Psoas muscle (tissue), 8 donors: ENCODE measurements around the gene GPX4. TPM values are rescaled to one million over a fixed set of nuclear protein-coding genes. Genes with fewer than 3 reads are reported as not detected.
A peak's percentile ranks its signal among the peaks of the same experiment; 100 is the strongest.

ENCODE experiments used
- ATAC-seq, 4 donors: fragments of 200-7000 bp; cut with Tn5 transposase; one replicate each; pipeline ENCODE4 v1.9.1; 2020; ENCODE audit warnings: moderate library complexity in 3 of 4, mild to moderate bottlenecking in 2 of 4
- DNase-seq, 2 donors: peaks; one replicate each; pipeline ENCODE4 v3.0.0-alpha.2; 2020
- H3K27ac ChIP-seq: fragments of 200-600 bp; one replicate; pipeline ENCODE4 v1.8.0; 2022
- H3K27me3 ChIP-seq, 3 donors: fragments of 200-600 bp in 1 of 3; one replicate each; pipeline versions ENCODE4 v1.6.1 to v1.8.0; 2013 to 2022; ENCODE audit warnings: low read length in 2 of 3, mild to moderate bottlenecking in 2 of 3, moderate library complexity in 1 of 3; ENCODE audit not compliant: insufficient read depth in 3 of 3
- H3K36me3 ChIP-seq, 2 donors: fragments of 200-600 bp in 1 of 2; one replicate each; pipeline versions ENCODE4 v1.6.1 to v1.8.0; 2013 to 2022; ENCODE audit warnings: low read depth in 1 of 2, mild to moderate bottlenecking in 1 of 2, moderate library complexity in 1 of 2; ENCODE audit not compliant: insufficient read depth in 1 of 2
- H3K4me1 ChIP-seq: fragments of 200-600 bp; one replicate; pipeline ENCODE4 v1.8.0; 2022
- H3K4me3 ChIP-seq: fragments of 200-600 bp; one replicate; pipeline ENCODE4 v1.8.0; 2022; ENCODE audit warnings: mild to moderate bottlenecking
- H3K9me3 ChIP-seq: fragments of 200-600 bp; one replicate; pipeline ENCODE4 v1.8.0; 2022
- CTCF ChIP-seq: fragments of 200-600 bp; IDR thresholded peaks from one replicate; pipeline ENCODE4 v1.8.0; 2022; ENCODE audit warnings: antibody characterized with exemption
- WGBS, 3 donors: extraction: QIAGEN DNeasy Blood & Tissue Kit; methylation state at CpG; one replicate each; pipeline versions ENCODE4 v1.1.6 to v1.1.7; 2013; 5-methylcytosine and 5-hydroxymethylcytosine counted together
- intact Hi-C, 2 donors: fragments of 100-400 bp; cut with DNase I; formaldehyde crosslinking; loops; one replicate each; pipeline versions ENCODE4 v1.11.0 to v1.14.2; 2022
- polyA plus RNA-seq, 3 donors: library from polyadenylated mRNA; stranded (reverse); fragments of 200-250 nt; gene quantifications; one replicate each; pipeline ENCODE4 v1.2.3, GENCODE V29; 2013
- total RNA-seq, 4 donors: library from RNA; stranded (reverse); fragmentation: NEBNext Ultra II Directional in 2 of 4; extraction: Animal tissue kit (Norgen Biotek cat#: 25700) in 2 of 4; gene quantifications; one replicate each; pipeline versions ENCODE4 v1.2.1 to v1.2.4, GENCODE V29; 2021 to 2023
- donor health status: healthy with polysubstance abuse.
- donor health status: DM: no; HTN: no; CAD: no; lungs with moderate emphysema.
- donor health status: Bipolar disorder and iron deficiency.
- donor health status: healthy.
- donor health status: DM: yes; HTN: yes; CAD: no.
- donor health status: DM: no; HTN: no; CAD: no.
- donor health status: DM: no; HTN: no; CAD: no.
- donor health status: DM: yes; HTN: yes; CAD: no.

Gene GPX4
- total and polyA plus RNA-seq, 7 donors, result 279 to 762 (median 490) TPM

- ATAC-seq (peak in 1 of 4 donors; percentile 12), DNase-seq (peak in 1 of 2 donors; percentile 61)
- WGBS, 3 donors, result 87 to 92% (median 89%) methylated on average over 39 to 58 of the region's 58 CpGs
- intact Hi-C loops, result no loop called here
- peak overlapping the region; percentile 85 for H3K27ac ChIP-seq
- H3K4me1 ChIP-seq, result peaks cover 33% of the 10 kb centered on the region
- H3K9me3 ChIP-seq, result no peaks in the 10 kb centered on the region
- H3K4me3 ChIP-seq, result peak overlapping the region; percentile 52
- no peaks in the 10 kb centered on the region for H3K27me3 ChIP-seq
- peaks cover 0 to 19% of the 10 kb centered on the region in 2 donors for H3K36me3 ChIP-seq
- TF ChIP-seq CTCF, result no peak
Measured at GRCh38 chr19:1153891-1154730, 50.3 kb downstream of the GPX4 start.

- Histone ChIP-seq H3K36me3 (peaks cover 0 to 12% of the 10 kb centered on the region in 2 donors), H3K9me3 (no peaks in the 10 kb centered on the region), H3K4me1 (peaks cover 33% of the 10 kb centered on the region), H3K27ac (peak overlapping the region; percentile 85), H3K4me3 (peak overlapping the region; percentile 52), H3K27me3 (no peaks in the 10 kb centered on the region)
- TF ChIP-seq CTCF, result no peak
- peak; percentile 74 to 83 (median 76) for ATAC-seq
- intact Hi-C loops, result no loop called here
- 19 to 31% (median 21%) methylated on average over 32 of the region's 32 CpGs for WGBS, 3 donors
- peak; percentile 95 to 96 for DNase-seq
Measured at GRCh38 chr19:1154731-1155351, 51.0 kb downstream of the GPX4 start.

DNA sequence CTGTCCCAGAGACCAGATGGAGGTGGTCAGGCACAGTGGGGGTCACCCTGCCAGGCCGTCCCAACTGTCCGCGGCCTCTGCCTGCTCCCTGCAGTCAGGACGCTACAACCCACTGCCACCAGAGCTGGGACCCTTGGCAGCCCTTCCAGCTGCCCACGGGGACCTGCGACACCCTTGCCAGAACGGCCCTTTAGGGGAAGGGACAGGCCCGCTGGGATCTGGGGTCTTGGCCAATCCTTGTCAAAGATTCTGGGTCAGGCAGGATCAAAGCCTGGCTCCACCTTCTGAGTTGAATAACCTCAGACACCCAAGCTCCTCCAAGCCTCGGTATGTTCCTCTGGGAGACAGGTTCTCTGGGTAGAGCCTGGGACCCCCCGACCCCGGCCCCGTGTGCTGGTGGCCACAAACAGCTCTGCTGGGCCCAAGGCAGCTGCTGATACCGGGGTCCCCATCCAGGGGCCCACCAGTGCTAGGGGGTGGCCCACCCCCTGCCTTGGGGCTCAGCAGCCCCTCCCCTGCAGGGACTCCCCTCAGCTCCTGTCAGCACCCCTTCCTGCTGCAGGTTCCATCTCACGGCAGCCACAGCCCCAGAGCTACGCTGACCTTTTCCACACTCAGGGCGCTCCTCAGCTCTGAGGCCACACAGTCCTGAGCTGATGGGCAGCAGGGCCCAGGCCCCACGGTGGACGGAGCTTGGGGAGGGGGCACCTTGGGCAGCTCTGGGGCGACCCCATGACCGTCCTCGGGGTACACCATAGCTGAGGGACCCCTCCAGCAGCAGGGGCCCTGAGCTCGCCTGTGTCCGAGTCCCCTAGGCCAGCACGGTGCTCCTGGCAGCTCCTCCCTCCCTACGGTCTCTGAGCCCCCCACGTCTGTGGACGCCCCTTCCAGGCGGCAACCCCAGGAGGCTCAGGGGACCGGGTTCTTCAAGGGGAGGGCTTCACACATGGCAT lies 51.8 kb downstream of the GPX4 start:
- ATAC-seq, result peak; percentile 40 to 60 (median 54)
- H3K4me3 ChIP-seq, result peak overlapping the region; percentile 52
- 72 to 76% (median 73%) methylated on average over 28 to 29 of the region's 29 CpGs for WGBS, 3 donors

More for the DNA sequence above, 51.8 kb downstream of the GPX4 start:
- peak overlapping the region; percentile 85 for H3K27ac ChIP-seq
- TF ChIP-seq CTCF, result no peak
- no peaks in the 10 kb centered on the region for H3K9me3 ChIP-seq
- no peak for DNase-seq
- H3K27me3 ChIP-seq, result no peaks in the 10 kb centered on the region
- peaks cover 0 to 9% of the 10 kb centered on the region in 2 donors for H3K36me3 ChIP-seq
- peaks cover 33% of the 10 kb centered on the region for H3K4me1 ChIP-seq
- intact Hi-C loops, result no loop called here

Other genes starting within 250 kb of the GPX4 start
- 10 to 100 TPM; 56.8 to 79.9 (median 64.2) TPM for gene CFD, start 244.3 kb upstream of the GPX4 start, total RNA-seq
- 100 to 1,000 TPM in 2 of 3 donors, 10 to 100 TPM in 1; 87.1 to 142 (median 142) TPM for gene CFD, start 244.3 kb upstream of the GPX4 start, polyA plus RNA-seq
- 10 to 100 TPM; 47.0 to 66.5 (median 56.7) TPM for gene MED16, start 210.8 kb upstream of the GPX4 start, total RNA-seq
- gene MED16, start 210.8 kb upstream of the GPX4 start, polyA plus RNA-seq, result 10 to 100 TPM; 30.7 to 55.8 (median 51.3) TPM
- not detected for gene RNU6-9, start 210.5 kb upstream of the GPX4 start, total RNA-seq
- gene RNU6-9, start 210.5 kb upstream of the GPX4 start, polyA plus RNA-seq, result not detected
- gene R3HDM4, start 190.8 kb upstream of the GPX4 start, total RNA-seq, result 10 to 100 TPM; 17.8 to 56.8 (median 50.6) TPM
- gene R3HDM4, start 190.8 kb upstream of the GPX4 start, polyA plus RNA-seq, result 10 to 100 TPM; 37.4 to 92.0 (median 60.8) TPM
- gene KISS1R, start 186.7 kb upstream of the GPX4 start, total RNA-seq, result not detected
- gene KISS1R, start 186.7 kb upstream of the GPX4 start, polyA plus RNA-seq, result under 1 TPM in 1 of 3 donors, not detected in 2; 0.16 TPM
- gene ARID3A, start 178.0 kb upstream of the GPX4 start, total RNA-seq, result 1 to 10 TPM; 4.2 to 6.7 (median 4.9) TPM
- 1 to 10 TPM; 2.3 to 4.2 (median 3.2) TPM for gene ARID3A, start 178.0 kb upstream of the GPX4 start, polyA plus RNA-seq
- 10 to 100 TPM; 17.4 to 28.0 (median 20.3) TPM for gene WDR18, start 119.6 kb upstream of the GPX4 start, total RNA-seq
- gene WDR18, start 119.6 kb upstream of the GPX4 start, polyA plus RNA-seq, result 10 to 100 TPM; 30.8 to 77.9 (median 39.0) TPM
- gene GRIN3B, start 103.6 kb upstream of the GPX4 start, total RNA-seq, result under 1 TPM in 1 of 4 donors, not detected in 3; 0.16 TPM
- gene GRIN3B, start 103.6 kb upstream of the GPX4 start, polyA plus RNA-seq, result under 1 TPM in 1 of 3 donors, not detected in 2; 0.01 TPM
- gene TMEM259, start 82.9 kb upstream of the GPX4 start, total RNA-seq, result 100 to 1,000 TPM in 1 of 4 donors, 10 to 100 TPM in 3; 67.1 to 128 (median 87.4) TPM
- 100 to 1,000 TPM in 1 of 3 donors, 10 to 100 TPM in 2; 80.6 to 133 (median 89.9) TPM for gene TMEM259, start 82.9 kb upstream of the GPX4 start, polyA plus RNA-seq
- gene RNU6-2, start 82.5 kb upstream of the GPX4 start, total RNA-seq, result not detected
- gene RNU6-2, start 82.5 kb upstream of the GPX4 start, polyA plus RNA-seq, result not detected
- gene CNN2, start 77.4 kb upstream of the GPX4 start, total RNA-seq, result 1 to 10 TPM; 3.0 to 9.5 (median 8.5) TPM
- 1 to 10 TPM; 1.7 to 6.3 (median 2.3) TPM for gene CNN2, start 77.4 kb upstream of the GPX4 start, polyA plus RNA-seq
- gene ABCA7, start 63.9 kb upstream of the GPX4 start, total RNA-seq, result 10 to 100 TPM in 3 of 4 donors, 1 to 10 TPM in 1; 5.2 to 19.5 (median 16.5) TPM
- 10 to 100 TPM in 1 of 3 donors, 1 to 10 TPM in 2; 2.6 to 10.1 (median 3.3) TPM for gene ABCA7, start 63.9 kb upstream of the GPX4 start, polyA plus RNA-seq
- gene ARHGAP45, start 36.8 kb upstream of the GPX4 start, total RNA-seq, result 1 to 10 TPM; 2.0 to 4.0 (median 3.2) TPM
- gene ARHGAP45, start 36.8 kb upstream of the GPX4 start, polyA plus RNA-seq, result 1 to 10 TPM; 1.2 to 1.8 (median 1.8) TPM
- gene POLR2E, start 8.6 kb upstream of the GPX4 start, total RNA-seq, result 100 to 1,000 TPM; 133 to 147 (median 143) TPM
- 100 to 1,000 TPM; 170 to 243 (median 217) TPM for gene POLR2E, start 8.6 kb upstream of the GPX4 start, polyA plus RNA-seq
- 100 to 1,000 TPM in 1 of 4 donors, 10 to 100 TPM in 3; 20.9 to 138 (median 76.9) TPM for gene SBNO2, start 70.3 kb downstream of the GPX4 start, total RNA-seq
- gene SBNO2, start 70.3 kb downstream of the GPX4 start, polyA plus RNA-seq, result 10 to 100 TPM; 18.5 to 47.2 (median 20.2) TPM
- gene STK11, start 101.8 kb downstream of the GPX4 start, total RNA-seq, result 10 to 100 TPM; 83.5 to 95.0 (median 88.3) TPM
- gene STK11, start 101.8 kb downstream of the GPX4 start, polyA plus RNA-seq, result 100 to 1,000 TPM in 1 of 3 donors, 10 to 100 TPM in 2; 64.9 to 133 (median 83.4) TPM
- gene CBARP, start 134.0 kb downstream of the GPX4 start, total RNA-seq, result 1 to 10 TPM in 2 of 4 donors, under 1 TPM in 2; 0.41 to 4.0 (median 1.5) TPM
- gene CBARP, start 134.0 kb downstream of the GPX4 start, polyA plus RNA-seq, result 10 to 100 TPM in 1 of 3 donors, under 1 TPM in 2; 0.75 to 19.0 (median 0.88) TPM
- 100 to 1,000 TPM; 362 to 759 (median 472) TPM for gene ATP5F1D, start 137.8 kb downstream of the GPX4 start, total RNA-seq
- gene ATP5F1D, start 137.8 kb downstream of the GPX4 start, polyA plus RNA-seq, result 100 to 1,000 TPM; 310 to 858 (median 690) TPM
- 100 to 1,000 TPM in 3 of 4 donors, 10 to 100 TPM in 1; 84.7 to 331 (median 217) TPM for gene MIDN, start 144.6 kb downstream of the GPX4 start, total RNA-seq
- 100 to 1,000 TPM in 1 of 3 donors, 10 to 100 TPM in 2; 29.2 to 147 (median 36.4) TPM for gene MIDN, start 144.6 kb downstream of the GPX4 start, polyA plus RNA-seq
- gene CIRBP, start 165.3 kb downstream of the GPX4 start, total RNA-seq, result 100 to 1,000 TPM; 137 to 591 (median 245) TPM
- 100 to 1,000 TPM; 249 to 321 (median 317) TPM for gene CIRBP, start 165.3 kb downstream of the GPX4 start, polyA plus RNA-seq
- gene FAM174C, start 171.5 kb downstream of the GPX4 start, total RNA-seq, result 10 to 100 TPM in 3 of 4 donors, 1 to 10 TPM in 1; 9.0 to 18.1 (median 14.0) TPM
- 10 to 100 TPM; 21.8 to 88.8 (median 47.6) TPM for gene FAM174C, start 171.5 kb downstream of the GPX4 start, polyA plus RNA-seq
- not detected for gene EFNA2, start 181.9 kb downstream of the GPX4 start, total RNA-seq
- gene EFNA2, start 181.9 kb downstream of the GPX4 start, polyA plus RNA-seq, result not detected